GM12873 (cell line): Measurements from ENCODE around the gene BRD3OS.

Experiments
- CTCF ChIP-seq: IDR thresholded peaks from 2 replicates; pipeline ENCODE4 v1.5.1; 2012; ENCODE audit warnings: low read depth, mild to moderate bottlenecking, moderate library complexity, low read length, control low read depth; ENCODE audit not compliant: insufficient read depth; ENCODE audit errors: missing control alignments

Gene BRD3OS

GRCh38 chr9:134004131-134004873, 21.0 kb upstream of the BRD3OS start:
- no peak for TF ChIP-seq CTCF

- TF ChIP-seq CTCF = no peak
Measured at GRCh38 chr9:134004881-134005280, 20.4 kb upstream of the BRD3OS start.

- TF ChIP-seq CTCF = no peak
Measured at GRCh38 chr9:134005381-134005780, 19.9 kb upstream of the BRD3OS start.

- no peak for TF ChIP-seq CTCF
Measured at GRCh38 chr9:134007150-134007549, 18.1 kb upstream of the BRD3OS start.

GRCh38 chr9:134007571-134007970, 17.7 kb upstream of the BRD3OS start:
- TF ChIP-seq CTCF = no peak

GRCh38 chr9:134010310-134011173, 14.7 kb upstream of the BRD3OS start:
- TF ChIP-seq CTCF = no peak

GRCh38 chr9:134011401-134011800, 13.9 kb upstream of the BRD3OS start:
- no peak for TF ChIP-seq CTCF
